Measurements from ENCODE around the gene SLC6A6.

SLC6A6 gene

DNA sequence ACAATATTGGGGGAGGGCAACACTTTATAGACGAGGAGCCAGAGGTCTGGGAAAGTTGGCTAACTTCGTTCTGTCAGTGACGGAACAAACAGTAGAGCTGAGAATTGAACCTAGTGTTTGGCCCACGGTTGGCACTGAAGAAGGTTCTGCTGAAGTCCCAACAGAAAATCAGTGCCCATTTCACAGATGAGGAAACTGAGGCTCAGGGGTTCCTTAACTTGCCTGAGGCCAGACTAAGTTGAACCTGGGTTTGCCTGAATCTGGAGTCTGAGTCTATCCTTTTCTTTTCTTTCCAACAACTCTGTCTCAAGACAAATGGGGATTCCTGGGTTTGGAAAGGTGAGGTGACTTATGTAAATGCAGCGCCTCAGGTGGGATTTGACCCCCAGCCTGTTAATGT is 55.1 kb downstream of the SLC6A6 start:
- Mint-ChIP-seq H3K4me1 (peaks cover 23% of the 10 kb centered on the region), H3K9me3 (no peaks in the 10 kb centered on the region), H3K4me3 (no peak overlapping the region), H3K27me3 (no peaks in the 10 kb centered on the region), H3K27ac (no peak overlapping the region)
- no peak for ATAC-seq
- no peak for DNase-seq

DNA sequence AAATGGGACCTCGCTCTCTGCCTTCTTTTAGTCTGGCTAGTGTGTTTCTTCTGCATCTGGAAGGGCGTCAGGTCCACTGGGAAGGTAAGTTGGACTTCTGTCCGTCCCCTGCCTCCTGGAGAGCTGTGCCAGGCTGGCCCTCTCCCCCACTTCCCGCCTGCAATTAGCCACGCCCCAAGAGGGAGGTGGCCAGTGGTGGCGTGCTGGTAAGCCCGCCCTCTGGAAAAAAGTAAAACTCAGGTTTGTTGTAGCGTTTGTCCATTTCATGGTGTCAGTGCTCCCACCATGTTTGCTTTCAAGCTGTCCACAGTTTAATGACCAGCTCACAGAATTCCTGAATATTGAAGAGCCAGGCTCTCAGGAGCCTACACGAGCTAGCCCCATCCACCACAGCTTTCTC is 55.6 kb downstream of the SLC6A6 start:
- H3K4me3 Mint-ChIP-seq = no peak overlapping the region

DNA sequence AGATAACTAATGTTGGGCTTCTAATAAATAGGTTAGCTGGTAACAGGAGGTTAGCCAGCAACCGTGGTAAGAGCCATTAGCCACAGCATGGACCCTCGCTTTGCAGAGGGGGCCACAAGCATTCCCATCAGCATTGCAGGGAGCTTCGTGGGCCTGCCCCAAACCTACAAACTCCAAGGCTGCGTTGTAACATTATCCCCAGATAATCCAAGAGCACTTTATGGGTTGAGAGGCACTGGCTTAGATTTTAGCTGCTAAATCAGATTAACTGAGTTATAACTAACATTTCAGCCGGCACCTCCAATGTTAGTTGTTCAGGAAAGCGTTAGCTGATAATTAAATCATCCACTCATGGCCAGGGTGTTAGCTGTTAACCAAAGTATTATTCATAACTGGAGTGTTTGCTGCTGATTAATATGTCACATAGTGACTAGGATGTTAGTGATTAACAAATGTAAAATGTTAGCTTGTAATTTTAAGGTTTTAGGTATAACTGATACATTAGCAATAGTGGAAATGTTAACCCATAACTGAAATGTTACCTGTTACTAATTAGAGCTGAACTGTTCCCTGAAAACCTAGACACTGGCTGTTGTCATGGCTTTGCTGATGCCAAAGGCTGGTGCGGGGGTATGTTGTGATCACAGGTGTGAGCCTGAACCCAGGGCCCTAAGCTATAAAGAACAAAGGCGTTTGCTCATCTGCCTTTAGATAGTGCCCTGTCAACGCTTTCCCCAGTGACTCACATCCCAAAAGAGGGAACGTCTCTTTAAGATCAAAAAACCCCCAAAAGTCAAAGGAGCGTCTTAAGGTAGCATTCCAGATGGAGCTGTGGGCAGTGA is 56.2 kb downstream of the SLC6A6 start:
- Mint-ChIP-seq H3K27me3 (no peaks in the 10 kb centered on the region), H3K9me3 (no peaks in the 10 kb centered on the region), H3K27ac (peak overlapping the region in 1 of 2 donors; percentile 22), H3K4me1 (peaks cover 28% of the 10 kb centered on the region), H3K4me3 (no peak overlapping the region)
- ATAC-seq (no peak), DNase-seq (no peak)

More for the DNA sequence above, 55.6 kb downstream of the SLC6A6 start:
- H3K4me1 Mint-ChIP-seq = peaks cover 28% of the 10 kb centered on the region
- no peak overlapping the region for H3K27ac Mint-ChIP-seq
- H3K9me3 Mint-ChIP-seq = no peaks in the 10 kb centered on the region
- no peak for ATAC-seq
- H3K27me3 Mint-ChIP-seq = no peaks in the 10 kb centered on the region
- DNase-seq = no peak

- H3K27ac Mint-ChIP-seq = peak overlapping the region in 1 of 2 donors; percentile 22
- H3K4me1 Mint-ChIP-seq = peaks cover 28% of the 10 kb centered on the region
- no peaks in the 10 kb centered on the region for H3K9me3 Mint-ChIP-seq
- H3K27me3 Mint-ChIP-seq = no peaks in the 10 kb centered on the region
- DNase-seq = no peak
- ATAC-seq = no peak
- H3K4me3 Mint-ChIP-seq = no peak overlapping the region
Observed at GRCh38 chr3:14459384-14459783, 57.0 kb downstream of the SLC6A6 start.

- H3K27ac Mint-ChIP-seq = peak overlapping the region in 1 of 2 donors; percentile 75
- DNase-seq = no peak
- peaks cover 28% of the 10 kb centered on the region for H3K4me1 Mint-ChIP-seq
- no peaks in the 10 kb centered on the region for H3K9me3 Mint-ChIP-seq
- H3K27me3 Mint-ChIP-seq = no peaks in the 10 kb centered on the region
- ATAC-seq = no peak
- no peak overlapping the region for H3K4me3 Mint-ChIP-seq
Observed at GRCh38 chr3:14459787-14460186, 57.4 kb downstream of the SLC6A6 start.

DNA sequence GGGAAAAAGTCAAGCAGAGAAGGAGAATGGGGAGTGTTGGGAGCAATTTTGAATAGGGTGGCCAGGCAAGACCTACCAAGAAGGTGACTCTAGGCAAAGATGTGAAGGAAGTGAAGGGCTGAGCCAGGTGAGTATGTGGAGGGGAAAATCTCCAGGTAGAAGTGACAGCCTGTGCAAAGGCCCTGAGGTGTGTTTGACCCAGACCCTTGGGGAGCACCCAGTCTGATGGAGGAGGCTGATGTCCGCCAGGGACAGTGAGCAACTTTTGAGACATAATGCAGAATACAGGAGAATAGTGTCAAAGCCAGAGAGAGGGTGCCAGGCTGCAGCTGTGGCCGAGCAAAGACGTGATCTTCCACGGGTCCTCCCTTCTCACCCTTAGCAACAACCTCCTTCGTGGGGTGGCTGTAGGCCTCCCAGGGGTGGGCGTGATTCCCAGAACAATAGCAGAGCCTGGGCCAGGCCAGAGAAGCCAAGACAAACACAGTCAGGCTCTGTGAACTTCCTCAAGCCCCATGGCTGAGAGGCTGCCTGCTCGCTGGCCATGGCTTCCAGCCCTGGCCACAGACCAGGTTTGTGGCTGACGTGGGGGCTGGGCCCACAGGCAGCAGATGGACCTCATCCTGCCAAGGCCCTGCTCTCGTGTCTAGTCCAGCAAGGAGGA is 58.1 kb downstream of the SLC6A6 start:
- DNase-seq = no peak
- Mint-ChIP-seq H3K4me3 (no peak overlapping the region), H3K27ac (peak overlapping the region in 1 of 2 donors; percentile 70), H3K4me1 (peaks cover 28% of the 10 kb centered on the region), H3K27me3 (no peaks in the 10 kb centered on the region), H3K9me3 (no peaks in the 10 kb centered on the region)
- ATAC-seq = no peak

- no peak overlapping the region for H3K4me3 Mint-ChIP-seq
Observed at GRCh38 chr3:14461006-14461747, 58.8 kb downstream of the SLC6A6 start.

DNA sequence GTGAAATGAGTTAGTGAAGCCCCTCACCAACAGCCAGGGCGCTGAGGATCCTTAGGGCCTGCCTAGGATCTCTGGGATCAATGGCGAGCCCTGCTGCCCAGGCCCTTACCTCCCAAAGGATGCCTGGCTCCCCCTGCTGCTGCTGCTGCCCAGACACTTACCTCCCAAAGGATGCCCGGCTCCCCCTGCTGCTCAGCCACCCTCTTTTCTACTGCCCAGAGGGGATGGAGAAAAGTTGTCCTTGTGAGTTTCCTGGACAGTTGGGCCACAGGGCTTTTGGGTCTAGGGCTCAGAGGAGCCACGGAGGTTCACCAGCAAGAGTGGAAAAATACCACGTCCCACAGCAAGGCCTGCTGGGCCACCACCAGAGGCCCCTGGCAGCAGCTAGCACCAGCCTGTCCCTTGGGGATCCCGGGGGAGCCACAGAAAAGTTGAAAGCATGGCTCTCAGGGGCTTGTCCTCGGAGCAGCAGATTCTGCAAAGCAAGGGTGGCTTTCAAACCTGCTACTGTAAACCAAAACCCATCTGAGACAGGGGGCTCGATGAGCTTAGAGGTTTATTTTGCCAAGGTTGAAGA is 59.4 kb downstream of the SLC6A6 start:
- DNase-seq (peak; percentile 21 to 42), ATAC-seq (peak; percentile 71)
- peak overlapping the region; percentile 61 to 67 for H3K27ac Mint-ChIP-seq
- H3K27me3 Mint-ChIP-seq = no peaks in the 10 kb centered on the region
- peaks cover 28% of the 10 kb centered on the region for H3K4me1 Mint-ChIP-seq
- no peak overlapping the region for H3K4me3 Mint-ChIP-seq
- H3K9me3 Mint-ChIP-seq = no peaks in the 10 kb centered on the region

More at GRCh38 chr3:14461006-14461747, 58.8 kb downstream of the SLC6A6 start:
- Mint-ChIP-seq H3K27me3 (no peaks in the 10 kb centered on the region), H3K27ac (peak overlapping the region in 1 of 2 donors; percentile 69), H3K9me3 (no peaks in the 10 kb centered on the region), H3K4me1 (peaks cover 28% of the 10 kb centered on the region)
- DNase-seq (no peak), ATAC-seq (peak; percentile 6)

- no peak overlapping the region for H3K4me3 Mint-ChIP-seq
- peak overlapping the region; percentile 75 to 91 for H3K27ac Mint-ChIP-seq
- ATAC-seq = no peak
- DNase-seq = no peak
- H3K27me3 Mint-ChIP-seq = no peaks in the 10 kb centered on the region
- H3K9me3 Mint-ChIP-seq = no peaks in the 10 kb centered on the region
- H3K4me1 Mint-ChIP-seq = peaks cover 28% of the 10 kb centered on the region
Observed at GRCh38 chr3:14462738-14463137, 60.3 kb downstream of the SLC6A6 start.

DNA sequence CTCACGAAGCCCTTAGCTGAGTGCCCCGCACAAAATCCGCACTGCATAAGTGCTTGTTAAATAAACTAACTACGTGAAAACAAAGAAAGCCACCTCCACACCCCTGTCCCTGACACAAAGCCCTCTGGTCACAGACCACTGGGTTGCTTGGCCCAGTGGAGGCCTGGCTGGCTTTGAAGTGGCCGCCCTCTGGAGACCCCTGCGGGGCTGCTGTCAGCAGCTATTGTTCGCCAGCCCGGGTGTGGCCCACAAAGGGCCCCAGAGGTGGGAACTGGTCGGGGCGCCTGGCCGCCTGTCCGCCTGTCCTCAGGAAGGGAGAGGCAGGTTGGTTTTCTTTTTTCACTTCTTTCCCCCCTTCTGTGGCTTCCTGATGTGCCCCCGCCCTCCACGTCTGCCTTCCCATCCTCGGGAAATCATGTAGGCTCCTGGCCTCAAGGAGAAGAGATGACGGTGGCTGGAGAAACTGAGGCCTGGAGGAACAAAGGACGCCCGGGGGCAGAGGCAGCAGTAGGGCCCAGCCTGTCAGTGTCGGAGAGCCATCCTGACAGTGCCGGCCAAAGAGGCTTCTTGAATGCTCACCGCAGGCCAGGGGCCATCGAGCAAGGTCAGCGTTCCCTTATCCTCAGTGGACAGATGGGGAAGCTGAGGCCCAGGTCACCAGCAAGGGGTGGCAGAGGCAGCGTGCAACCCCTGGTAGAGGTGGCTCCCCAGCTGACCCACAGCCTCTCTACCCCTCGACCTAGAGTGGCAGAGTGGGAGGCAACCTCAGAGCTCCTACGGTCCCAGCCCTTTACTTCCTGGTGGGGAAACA is 61.1 kb downstream of the SLC6A6 start:
- no peaks in the 10 kb centered on the region for H3K27me3 Mint-ChIP-seq
- H3K4me3 Mint-ChIP-seq = no peak overlapping the region
- no peak for DNase-seq
- peaks cover 28% of the 10 kb centered on the region for H3K4me1 Mint-ChIP-seq
- ATAC-seq = no peak
- H3K9me3 Mint-ChIP-seq = no peaks in the 10 kb centered on the region
- H3K27ac Mint-ChIP-seq = no peak overlapping the region

GRCh38 chr3:14464141-14464465 is 61.7 kb downstream of the SLC6A6 start:
- no peak overlapping the region for H3K27ac Mint-ChIP-seq

GRCh38 chr3:14464521-14464920 is 62.1 kb downstream of the SLC6A6 start:
- Mint-ChIP-seq H3K9me3 (no peaks in the 10 kb centered on the region), H3K4me3 (no peak overlapping the region), H3K27me3 (no peaks in the 10 kb centered on the region), H3K4me1 (peaks cover 28% of the 10 kb centered on the region), H3K27ac (no peak overlapping the region)
- no peak for DNase-seq
- no peak for ATAC-seq

More at GRCh38 chr3:14464141-14464465, 61.7 kb downstream of the SLC6A6 start:
- no peak for DNase-seq
- no peak overlapping the region for H3K4me3 Mint-ChIP-seq
- no peaks in the 10 kb centered on the region for H3K27me3 Mint-ChIP-seq
- no peaks in the 10 kb centered on the region for H3K9me3 Mint-ChIP-seq
- ATAC-seq = no peak
- H3K4me1 Mint-ChIP-seq = peaks cover 28% of the 10 kb centered on the region

GRCh38 chr3:14465425-14465824 is 63.0 kb downstream of the SLC6A6 start:
- ATAC-seq = no peak

DNA sequence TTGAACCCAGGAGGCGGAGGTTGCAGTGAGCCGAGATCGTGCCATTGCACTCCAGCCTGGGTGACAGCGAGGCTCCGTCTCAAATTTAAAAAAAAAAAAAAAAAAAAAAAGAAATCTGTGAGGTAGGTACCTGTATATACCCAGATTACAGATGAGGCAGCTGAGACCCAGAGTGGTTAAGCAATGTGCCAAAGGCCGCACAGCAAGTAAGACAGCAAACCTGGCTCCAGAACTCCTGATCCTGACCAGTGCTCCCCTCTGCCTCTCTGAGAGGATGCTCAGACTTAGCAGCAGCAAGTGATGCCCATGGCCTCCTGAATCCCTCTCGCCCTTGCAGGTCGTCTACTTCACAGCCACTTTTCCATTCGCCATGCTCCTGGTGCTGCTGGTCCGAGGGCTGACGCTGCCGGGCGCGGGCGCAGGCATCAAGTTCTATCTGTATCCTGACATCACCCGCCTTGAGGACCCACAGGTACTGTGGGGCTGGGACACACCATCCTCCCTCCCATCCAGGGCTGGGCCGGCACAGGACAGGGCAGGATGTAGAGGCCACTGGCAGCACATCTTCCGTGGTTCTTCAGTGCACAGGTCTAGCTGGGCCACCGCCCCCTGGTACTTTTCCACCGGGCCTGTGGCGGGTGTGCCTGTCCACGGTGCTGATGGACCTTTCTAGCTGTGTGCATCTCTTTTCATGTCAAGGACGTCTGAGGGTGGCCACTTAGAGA is 63.9 kb downstream of the SLC6A6 start:
- no peak overlapping the region for H3K27ac Mint-ChIP-seq
- H3K4me1 Mint-ChIP-seq = peaks cover 15% of the 10 kb centered on the region
- no peak overlapping the region for H3K4me3 Mint-ChIP-seq
- ATAC-seq (no peak), DNase-seq (no peak)
- H3K9me3 Mint-ChIP-seq = no peaks in the 10 kb centered on the region
- H3K27me3 Mint-ChIP-seq = no peaks in the 10 kb centered on the region

More at GRCh38 chr3:14465425-14465824, 63.0 kb downstream of the SLC6A6 start:
- H3K27ac Mint-ChIP-seq = no peak overlapping the region
- peaks cover 22% of the 10 kb centered on the region for H3K4me1 Mint-ChIP-seq
- H3K27me3 Mint-ChIP-seq = no peaks in the 10 kb centered on the region
- H3K9me3 Mint-ChIP-seq = no peaks in the 10 kb centered on the region
- DNase-seq = no peak
- no peak overlapping the region for H3K4me3 Mint-ChIP-seq
